H9 (cell line): ENCODE data around the gene CHD3. TPM values are rescaled to one million over a fixed set of nuclear protein-coding genes. Genes with fewer than 3 reads are reported as not detected.

Source experiments
- DNase-seq: peaks from one replicate; pipeline ENCODE4 v3.0.0-alpha.2; 2017
- H2AFZ ChIP-seq: one replicate; pipeline ENCODE4 v1.6.1; 2013; ENCODE audit warnings: mild to moderate bottlenecking, low read length, control low read depth, moderate library complexity
- H2AK5ac ChIP-seq: 2 replicates; pipeline ENCODE4 v1.6.1; 2013; ENCODE audit warnings: low read length, control low read depth, mixed read lengths; ENCODE audit not compliant: insufficient read length
- H2BK120ac ChIP-seq: one replicate; pipeline ENCODE4 v1.6.1; 2013; ENCODE audit warnings: low read depth, mild to moderate bottlenecking, low read length, control low read depth, inconsistent platforms; ENCODE audit not compliant: poor library complexity, severe bottlenecking
- H2BK12ac ChIP-seq: 2 replicates; pipeline ENCODE4 v1.6.1; 2013; ENCODE audit warnings: low read length, control low read depth, mixed read lengths, low read depth; ENCODE audit not compliant: insufficient read length
- H2BK15ac ChIP-seq: 2 replicates; pipeline ENCODE4 v1.6.1; 2013; ENCODE audit warnings: low read depth, low read length, control low read depth
- H2BK20ac ChIP-seq: one replicate; pipeline ENCODE4 v1.6.1; 2013; ENCODE audit warnings: low read depth, mild to moderate bottlenecking, low read length, control low read depth, inconsistent platforms; ENCODE audit not compliant: poor library complexity, severe bottlenecking
- H2BK5ac ChIP-seq: 2 replicates; pipeline ENCODE4 v1.6.1; 2013; ENCODE audit warnings: low read length, control low read depth, mixed read lengths; ENCODE audit not compliant: insufficient read length
- H3K14ac ChIP-seq: 2 replicates; pipeline ENCODE4 v1.6.1; 2013; ENCODE audit warnings: low read length, control low read depth; ENCODE audit not compliant: insufficient read depth
- H3K18ac ChIP-seq: 2 replicates; pipeline ENCODE4 v1.6.1; 2013; ENCODE audit warnings: low read depth, mild to moderate bottlenecking, mixed read lengths, low read length, control low read depth; ENCODE audit not compliant: insufficient read length
- H3K23ac ChIP-seq: 2 replicates; pipeline ENCODE4 v1.6.1; 2013; ENCODE audit warnings: low read length, control low read depth, mixed read lengths, low read depth; ENCODE audit not compliant: insufficient read length
- H3K23me2 ChIP-seq: 2 replicates; pipeline ENCODE4 v1.6.1; 2013; ENCODE audit warnings: low read depth, mild to moderate bottlenecking, mixed read lengths, low read length, control low read depth; ENCODE audit not compliant: insufficient read length, poor library complexity, severe bottlenecking
- H3K27ac ChIP-seq: 2 replicates; pipeline ENCODE4 v1.5.1; 2013; ENCODE audit warnings: low read length, control low read depth, mixed read lengths, low read depth; ENCODE audit not compliant: insufficient read length
- H3K27me3 ChIP-seq: 2 replicates; pipeline ENCODE4 v1.6.1; 2013; ENCODE audit warnings: low read length, control low read depth, inconsistent platforms; ENCODE audit not compliant: insufficient read depth
- H3K4ac ChIP-seq: 2 replicates; pipeline ENCODE4 v1.6.1; 2013; ENCODE audit warnings: low read depth, mild to moderate bottlenecking, control low read depth, inconsistent platforms, low read length, moderate library complexity
- H3K4me1 ChIP-seq: 2 replicates; pipeline ENCODE4 v1.6.1; 2013; ENCODE audit warnings: low read length, control low read depth, inconsistent platforms; ENCODE audit not compliant: insufficient read depth
- H3K4me2 ChIP-seq: 2 replicates; pipeline ENCODE4 v1.6.1; 2013; ENCODE audit warnings: low read length, control low read depth, mixed read lengths; ENCODE audit not compliant: insufficient read length, insufficient read depth
- H3K56ac ChIP-seq: 2 replicates; pipeline ENCODE4 v1.6.1; 2013; ENCODE audit warnings: low read depth, mild to moderate bottlenecking, mixed read lengths, low read length, control low read depth; ENCODE audit not compliant: insufficient read length
- H3K79me1 ChIP-seq: 2 replicates; pipeline ENCODE4 v1.6.1; 2013; ENCODE audit warnings: low read depth, mild to moderate bottlenecking, moderate library complexity, low read length, control low read depth, inconsistent platforms; ENCODE audit not compliant: insufficient read depth, poor library complexity, severe bottlenecking
- H3K79me2 ChIP-seq: 2 replicates; pipeline ENCODE4 v1.6.1; 2013; ENCODE audit warnings: low read length, control low read depth, inconsistent platforms; ENCODE audit not compliant: insufficient read depth
- H3K9ac ChIP-seq: 2 replicates; pipeline ENCODE4 v1.6.1; 2013; ENCODE audit warnings: low read length, control low read depth, mixed read lengths; ENCODE audit not compliant: insufficient read length; ENCODE audit errors: extremely low read depth
- H3K9me3 ChIP-seq: one replicate; pipeline ENCODE4 v1.6.1; 2013; ENCODE audit warnings: low read depth, low read length, inconsistent platforms; ENCODE audit not compliant: control insufficient read depth
- H3T11ph ChIP-seq: one replicate; pipeline ENCODE4 v1.6.1; 2013; ENCODE audit warnings: mild to moderate bottlenecking, low read length, control low read depth, inconsistent platforms
- H4K20me1 ChIP-seq: one replicate; pipeline ENCODE4 v1.6.1; 2013; ENCODE audit not compliant: control insufficient read depth, insufficient read length, insufficient read depth
- H4K5ac ChIP-seq: 2 replicates; pipeline ENCODE4 v1.6.1; 2013; ENCODE audit warnings: low read depth, mild to moderate bottlenecking, mixed read lengths, low read length, control low read depth; ENCODE audit not compliant: insufficient read length
- H4K8ac ChIP-seq: replicated peaks from 2 replicates; pipeline ENCODE4 v1.6.1; 2013; ENCODE audit warnings: low read length, control low read depth, mixed read lengths, low read depth; ENCODE audit not compliant: insufficient read length
- H4K91ac ChIP-seq: 2 replicates; pipeline ENCODE4 v1.6.1; 2013; ENCODE audit warnings: low read depth, mild to moderate bottlenecking, moderate library complexity, mixed read lengths, low read length, control low read depth; ENCODE audit not compliant: insufficient read length
- H3K27ac Mint-ChIP-seq, 3 experiments: 2 replicates in 2 of 3; 3 replicates in 1 of 3; pipeline ENCODE4 v1.8.0; 2020 to 2021; ENCODE audit warnings: mixed read lengths in 3 of 3, mild to moderate bottlenecking in 1 of 3, moderate library complexity in 1 of 3
- H3K27me3 Mint-ChIP-seq: 2 replicates; pipeline ENCODE4 v1.8.0; 2021; ENCODE audit warnings: low read depth, mild to moderate bottlenecking, moderate library complexity, mixed read lengths
- H3K36me3 Mint-ChIP-seq, 3 experiments: 2 replicates in 2 of 3; 3 replicates in 1 of 3; pipeline ENCODE4 v1.8.0; 2020 to 2021; ENCODE audit warnings: low read depth in 3 of 3, mixed read lengths in 3 of 3; ENCODE audit not compliant: insufficient read depth in 1 of 3
- H3K4me1 Mint-ChIP-seq, 2 experiments: 2 replicates each; pipeline ENCODE4 v1.8.0; 2020; ENCODE audit warnings: mixed read lengths in 2 of 2
- H3K4me3 Mint-ChIP-seq, 2 experiments: 2 replicates in 1 of 2; 3 replicates in 1 of 2; pipeline ENCODE4 v1.8.0; 2020 to 2021; ENCODE audit warnings: mild to moderate bottlenecking in 2 of 2, mixed read lengths in 2 of 2, moderate library complexity in 1 of 2
- H3K9me3 Mint-ChIP-seq, 2 experiments: 2 replicates in 1 of 2; 3 replicates in 1 of 2; pipeline ENCODE4 v1.8.0; 2020; ENCODE audit warnings: mild to moderate bottlenecking in 2 of 2, mixed read lengths in 2 of 2, moderate library complexity in 1 of 2
- CTCF ChIP-seq: fragments of 200-600 bp; sonication (generic); conservative IDR thresholded peaks from 3 replicates; pipeline ENCODE4 v1.8.0; 2021; ENCODE audit warnings: antibody characterized with exemption, mild to moderate bottlenecking
- WGBS: extraction: QIAGEN DNeasy Blood & Tissue Kit; methylation state at CpG from one replicate; pipeline ENCODE4 v1.1.7; 2013; ENCODE audit warnings: missing lambda C conversion rate, low lambda C conversion rate, mixed read lengths; ENCODE audit not compliant: insufficient read length; ENCODE audit errors: extremely low coverage; 5-methylcytosine and 5-hydroxymethylcytosine counted together
- total RNA-seq: library from RNA; stranded (reverse); gene quantifications from 2 replicates; pipeline ENCODE4 v1.2.1, GENCODE V29; 2021

Gene CHD3
- total RNA-seq, 1 experiment from 2014 or later, result 33.2 TPM

- Histone ChIP-seq H3K79me1 (no peaks in the 10 kb centered on the region), H3K79me2 (no peaks in the 10 kb centered on the region), H3K23me2 (peaks cover 14% of the 10 kb centered on the region), H4K5ac (no peak overlapping the region), H2BK12ac (no peak overlapping the region), H4K20me1 (no peaks in the 10 kb centered on the region), H3T11ph (no peak overlapping the region), H3K18ac (no peak overlapping the region), H3K9me3 (no peaks in the 10 kb centered on the region), H3K4me2 (peak overlapping the region; percentile 96), H2BK120ac (no peak overlapping the region), H4K8ac (no peak overlapping the region), H3K27ac (no peak overlapping the region), H2BK20ac (no peak overlapping the region), H2AK5ac (no peak overlapping the region), H2BK15ac (no peak overlapping the region), H3K4me1 (no peaks in the 10 kb centered on the region), H3K23ac (no peak overlapping the region), H2AFZ (no peak overlapping the region), H3K4ac (no peak overlapping the region), H2BK5ac (no peak overlapping the region), H3K56ac (no peak overlapping the region), H3K14ac (no peak overlapping the region), H3K9ac (peak overlapping the region; percentile 7), H4K91ac (no peak overlapping the region), H3K27me3 (peaks cover 21% of the 10 kb centered on the region; the same call in 1 of the 2 replicates)
- TF ChIP-seq CTCF, result no peak
- Mint-ChIP-seq H3K4me1 (peaks cover 31 to 36% of the 10 kb centered on the region in 2 experiments), H3K27me3 (peaks cover 40% of the 10 kb centered on the region), H3K27ac (no peak overlapping the region), H3K36me3 (peaks cover 2 to 16% (median 13%) of the 10 kb centered on the region in 3 experiments; a peak in 5 of 7 replicates), H3K4me3 (peak overlapping the region; percentile 93 to 94), H3K9me3 (no peaks in the 10 kb centered on the region)
- no peak for DNase-seq
- WGBS, result no CpG with 5 or more reads among the region's 20 CpGs
Observed at GRCh38 chr17:7930841-7931631, 42.4 kb downstream of the CHD3 start.
